Measurements from ENCODE around the gene MDN1.

Gene MDN1

DNA sequence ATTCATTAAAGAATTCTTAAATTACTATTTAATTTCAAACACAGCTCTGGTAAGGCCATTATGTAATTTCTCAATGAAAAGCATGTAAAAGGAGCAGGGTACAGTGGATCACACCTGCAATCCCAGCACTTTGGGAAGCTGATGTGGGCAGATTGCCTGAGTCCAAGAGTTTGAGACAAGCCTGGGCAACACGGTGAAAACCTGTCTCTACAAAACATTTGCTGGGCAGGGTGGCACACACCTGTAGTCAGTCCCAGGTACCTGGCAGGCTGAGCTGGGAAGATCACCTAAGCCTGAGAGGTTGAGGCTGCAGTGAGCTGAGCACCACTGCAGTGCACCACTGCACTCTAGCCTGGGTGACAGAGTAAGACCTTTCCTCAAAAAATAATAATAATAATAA lies 37.4 kb downstream of the MDN1 start:
- Histone ChIP-seq H3K36me3 (peaks cover 68% of the 10 kb centered on the region), H3K4me3 (ENCODE audit: low read depth, low read length) (no peak overlapping the region), H3K27me3 (no peaks in the 10 kb centered on the region), H3K9me3 (no peaks in the 10 kb centered on the region), H3K4me1 (no peaks in the 10 kb centered on the region)
- TF ChIP-seq, protein P1, sequence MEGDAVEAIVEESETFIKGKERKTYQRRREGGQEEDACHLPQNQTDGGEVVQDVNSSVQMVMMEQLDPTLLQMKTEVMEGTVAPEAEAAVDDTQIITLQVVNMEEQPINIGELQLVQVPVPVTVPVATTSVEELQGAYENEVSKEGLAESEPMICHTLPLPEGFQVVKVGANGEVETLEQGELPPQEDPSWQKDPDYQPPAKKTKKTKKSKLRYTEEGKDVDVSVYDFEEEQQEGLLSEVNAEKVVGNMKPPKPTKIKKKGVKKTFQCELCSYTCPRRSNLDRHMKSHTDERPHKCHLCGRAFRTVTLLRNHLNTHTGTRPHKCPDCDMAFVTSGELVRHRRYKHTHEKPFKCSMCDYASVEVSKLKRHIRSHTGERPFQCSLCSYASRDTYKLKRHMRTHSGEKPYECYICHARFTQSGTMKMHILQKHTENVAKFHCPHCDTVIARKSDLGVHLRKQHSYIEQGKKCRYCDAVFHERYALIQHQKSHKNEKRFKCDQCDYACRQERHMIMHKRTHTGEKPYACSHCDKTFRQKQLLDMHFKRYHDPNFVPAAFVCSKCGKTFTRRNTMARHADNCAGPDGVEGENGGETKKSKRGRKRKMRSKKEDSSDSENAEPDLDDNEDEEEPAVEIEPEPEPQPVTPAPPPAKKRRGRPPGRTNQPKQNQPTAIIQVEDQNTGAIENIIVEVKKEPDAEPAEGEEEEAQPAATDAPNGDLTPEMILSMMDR (IDR thresholded peaks at IDR 0.05; ENCODE audit: low read depth, low read length) = no peak
- DNase-seq = no peak

DNA sequence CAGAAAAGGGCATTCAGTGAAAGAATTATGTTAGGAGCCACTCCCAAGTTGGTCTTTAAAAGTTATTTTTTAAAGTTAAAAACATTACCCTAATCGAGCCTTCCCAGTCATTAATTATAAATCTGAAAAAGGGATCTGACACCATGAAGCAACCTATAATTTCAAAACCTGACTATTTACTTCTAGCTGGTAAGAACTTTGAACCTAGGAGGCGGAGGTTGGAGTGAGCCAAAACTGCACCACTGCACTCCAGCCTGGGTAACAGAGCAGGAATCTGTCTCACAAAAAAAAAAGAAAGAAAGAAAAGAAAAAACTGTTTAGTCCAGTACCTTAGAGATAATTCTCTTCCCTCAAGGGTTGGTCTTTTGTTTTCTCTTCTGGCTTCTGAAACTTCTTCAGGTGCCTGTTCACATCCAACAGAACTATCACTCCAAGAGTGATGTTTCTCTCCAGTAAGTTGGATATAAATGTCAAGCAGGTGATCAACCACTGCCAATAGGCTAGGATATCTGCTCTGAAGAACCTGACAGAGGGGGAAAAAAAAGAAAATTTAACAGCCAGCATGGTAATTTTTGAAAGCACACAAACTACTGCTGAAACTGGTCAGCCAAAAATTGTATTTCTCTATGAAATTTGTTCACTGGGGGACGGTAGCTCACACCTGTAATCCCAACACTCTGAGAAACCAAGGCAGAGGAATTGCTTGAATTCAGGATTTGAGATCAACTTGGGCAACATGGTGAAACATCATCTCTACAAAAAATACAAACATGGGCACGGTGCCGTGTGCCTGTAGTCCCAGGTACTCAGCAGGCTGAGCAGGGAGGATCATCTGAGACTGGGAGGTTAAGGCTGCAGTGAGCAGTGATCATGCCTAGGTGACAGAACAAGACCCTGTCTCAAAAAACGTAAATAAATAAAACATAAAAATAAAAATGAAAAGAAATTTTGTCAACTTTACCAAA lies 38.2 kb downstream of the MDN1 start:
- H3K4me1 ChIP-seq = no peaks in the 10 kb centered on the region
- H3K36me3 ChIP-seq = peaks cover 71% of the 10 kb centered on the region
- no peaks in the 10 kb centered on the region for H3K27me3 ChIP-seq
- no peak overlapping the region for H3K4me3 ChIP-seq (ENCODE audit: low read depth, low read length)
- DNase-seq = no peak
- no peaks in the 10 kb centered on the region for H3K9me3 ChIP-seq
- TF ChIP-seq, protein P1 (IDR thresholded peaks at IDR 0.05; ENCODE audit: low read depth, low read length) = no peak

DNA sequence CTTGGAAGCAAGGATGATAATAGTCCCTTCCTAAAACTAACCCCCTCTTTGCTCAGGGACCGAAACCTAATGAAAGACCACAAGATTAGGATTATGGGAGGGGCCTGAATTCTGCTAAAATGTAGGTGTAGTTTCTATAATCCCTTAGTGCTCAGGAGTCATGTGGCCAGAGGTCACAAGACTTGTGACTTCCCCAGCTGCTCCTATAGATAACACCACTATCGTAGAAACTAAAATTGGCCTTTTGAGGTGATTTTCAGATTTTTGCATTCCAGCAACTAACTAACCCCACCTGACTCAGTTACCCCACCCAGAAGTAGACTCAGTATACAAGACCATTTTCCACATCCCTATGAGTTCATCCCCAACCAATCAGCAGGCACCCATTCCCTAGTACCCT lies 42.1 kb downstream of the MDN1 start:
- TF ChIP-seq, protein P1 (IDR thresholded peaks at IDR 0.05; ENCODE audit: low read depth, low read length) = no peak
- Histone ChIP-seq H3K4me3 (ENCODE audit: low read depth, low read length) (no peak overlapping the region), H3K4me1 (no peaks in the 10 kb centered on the region), H3K27me3 (no peaks in the 10 kb centered on the region), H3K36me3 (peaks cover 65% of the 10 kb centered on the region), H3K9me3 (no peaks in the 10 kb centered on the region)
- DNase-seq = no peak

DNA sequence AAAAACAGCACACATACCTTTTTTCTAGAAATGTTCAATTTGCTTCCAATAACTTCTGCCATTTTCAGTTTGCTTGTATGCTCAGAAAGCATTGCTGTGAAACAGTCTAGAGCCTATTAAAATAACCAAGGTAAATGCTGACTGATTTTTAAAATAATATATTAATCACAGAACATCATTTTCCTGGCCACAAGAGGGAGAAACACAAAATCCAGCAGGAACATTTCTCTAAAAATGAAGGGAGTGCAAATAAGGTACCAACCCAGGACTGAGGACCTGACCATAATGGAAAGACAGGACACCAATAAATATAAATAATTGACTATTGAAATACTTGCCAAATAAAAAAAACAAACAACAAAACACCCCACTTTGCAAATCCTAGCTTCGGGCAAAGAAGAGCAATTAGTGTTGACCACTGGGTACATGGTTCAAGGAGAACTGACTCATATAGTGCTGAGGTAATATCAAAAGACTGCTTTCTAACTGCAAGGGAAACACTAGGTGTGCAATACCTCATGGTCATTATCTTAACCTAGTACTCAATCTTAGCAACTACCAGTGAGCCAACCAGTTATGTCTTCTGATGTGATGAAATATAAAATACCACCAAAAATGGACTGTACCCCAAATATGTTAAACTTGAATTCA lies 42.9 kb downstream of the MDN1 start:
- H3K36me3 ChIP-seq = peaks cover 67% of the 10 kb centered on the region

DNA sequence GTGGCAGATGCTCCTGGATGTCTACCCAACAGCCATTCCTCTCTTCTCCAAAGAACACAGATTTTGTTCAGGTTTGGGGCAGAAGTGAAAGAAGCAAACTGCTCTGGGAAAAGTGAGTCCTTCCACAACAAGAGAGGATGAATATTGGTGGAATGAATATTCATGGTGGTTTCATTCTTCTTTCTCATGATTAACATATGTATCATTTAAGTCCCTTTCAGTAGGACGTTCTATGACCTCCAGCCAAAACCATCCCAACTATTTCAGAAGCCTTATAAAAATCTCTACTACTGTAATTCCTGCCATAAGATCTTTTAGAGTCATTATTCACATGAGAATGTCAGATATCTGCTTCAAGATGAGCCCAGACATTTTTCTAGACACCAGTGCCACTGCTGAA lies 44.4 kb downstream of the MDN1 start:
- peaks cover 70% of the 10 kb centered on the region for H3K36me3 ChIP-seq
- DNase-seq = no peak
- H3K4me3 ChIP-seq (ENCODE audit: low read depth, low read length) = no peak overlapping the region
- no peaks in the 10 kb centered on the region for H3K4me1 ChIP-seq
- TF ChIP-seq, protein P1 (IDR thresholded peaks at IDR 0.05; ENCODE audit: low read depth, low read length) = no peak
- no peaks in the 10 kb centered on the region for H3K27me3 ChIP-seq
- no peaks in the 10 kb centered on the region for H3K9me3 ChIP-seq

More for the DNA sequence above, 42.9 kb downstream of the MDN1 start:
- no peaks in the 10 kb centered on the region for H3K9me3 ChIP-seq
- H3K4me1 ChIP-seq = no peaks in the 10 kb centered on the region
- H3K27me3 ChIP-seq = no peaks in the 10 kb centered on the region
- no peak overlapping the region for H3K4me3 ChIP-seq (ENCODE audit: low read depth, low read length)
- DNase-seq = no peak
- TF ChIP-seq, protein P1 (IDR thresholded peaks at IDR 0.05; ENCODE audit: low read depth, low read length) = no peak

DNA sequence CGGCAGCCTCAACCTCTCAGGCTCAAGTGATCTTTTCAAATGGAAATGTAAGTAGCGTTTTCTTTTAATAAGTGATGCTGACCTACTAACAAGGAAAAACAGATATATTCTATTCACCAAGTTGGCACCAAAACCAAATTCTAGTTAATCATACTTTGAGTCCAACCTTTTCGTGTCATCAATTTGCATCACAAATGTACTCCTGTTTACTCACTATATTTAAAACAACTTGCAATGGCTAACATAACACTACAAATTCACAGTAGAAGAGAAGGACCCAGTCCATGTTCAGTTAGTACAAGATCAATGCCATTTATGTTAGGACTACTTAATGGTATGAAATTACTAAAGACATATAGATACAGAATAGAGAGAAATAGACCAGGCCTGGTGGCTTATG lies 50.0 kb downstream of the MDN1 start:
- H3K9me3 ChIP-seq = no peaks in the 10 kb centered on the region
- TF ChIP-seq, protein P1 (IDR thresholded peaks at IDR 0.05; ENCODE audit: low read depth, low read length) = no peak
- no peaks in the 10 kb centered on the region for H3K27me3 ChIP-seq
- H3K4me1 ChIP-seq = no peaks in the 10 kb centered on the region
- DNase-seq = no peak
- H3K4me3 ChIP-seq (ENCODE audit: low read depth, low read length) = no peak overlapping the region
- peaks cover 63% of the 10 kb centered on the region for H3K36me3 ChIP-seq
